A549 (cell line): ENCODE data around the gene TTC21B. TPM values are rescaled to one million over a fixed set of nuclear protein-coding genes. Genes with fewer than 3 reads are reported as not detected.

Experiments used
- ATAC-seq, 2 experiments: fragments of 200-7000 bp in 1 of 2; fragments of >200 bp in 1 of 2; cut with Nextera tagmentation in 1 of 2; cut with Tn5 transposase in 1 of 2; 3 replicates each; pipeline versions ENCODE4 v1.8.0 to v1.9.1; 2018 to 2020; ENCODE audit warnings: mild to moderate bottlenecking in 1 of 2, moderate library complexity in 1 of 2
- CTCF ChIA-PET: fragments of 300-600 bp; sonication (Branson Sonifier 250); formaldehyde crosslinking; extraction: SDS; loops from one replicate; lab custom pipeline; 2021; ENCODE audit warnings: antibody characterized with exemption, inconsistent platforms; lab: Yijun Ruan, JAX
- POLR2A ChIA-PET: fragments of 350-600 bp; formaldehyde crosslinking; extraction: SDS; loops from one replicate; lab custom pipeline; 2021; ENCODE audit warnings: antibody characterized with exemption, inconsistent platforms; lab: Yijun Ruan, JAX
- DNase-seq, 2 experiments: peaks; one replicate each; pipeline versions ENCODE4 v3.0.0 to v3.0.0-alpha.2; 2011 to 2016; ENCODE audit warnings: low read depth in 1 of 2, low spot score in 1 of 2
- FAIRE-seq: peaks from 2 replicates; lab custom pipeline; 2011; peaks lifted over from hg19 to GRCh38; lab: Jason Lieb, UNC
- H3K27ac ChIP-seq, 2 experiments: fragments of >200 bp; sonication (Bioruptor Twin); formaldehyde crosslinking; 3 replicates each; pipeline ENCODE4 v1.5.1; 2016 to 2017
- H3K4me1 ChIP-seq: fragments of >200 bp; sonication (Bioruptor Twin); formaldehyde crosslinking; 3 replicates; pipeline ENCODE4 v1.6.1; 2016
- H3K4me2 ChIP-seq: fragments of >200 bp; sonication (Bioruptor Twin); formaldehyde crosslinking; 3 replicates; pipeline ENCODE4 v1.6.1; 2016
- H3K4me3 ChIP-seq: fragments of >200 bp; sonication (Bioruptor Twin); formaldehyde crosslinking; 3 replicates; pipeline ENCODE4 v1.5.1; 2016
- H3K9me3 ChIP-seq: fragments of >200 bp; sonication (Bioruptor Twin); formaldehyde crosslinking; 3 replicates; pipeline ENCODE4 v1.6.1; 2016
- BCL3 ChIP-seq: fragments of >200 bp; sonication (Bioruptor Twin); formaldehyde crosslinking; IDR thresholded peaks from 3 replicates; pipeline ENCODE4 v1.6.1; 2016
- CBX8 ChIP-seq: fragments of 200-600 bp; sonication (generic); IDR thresholded peaks from 2 replicates; pipeline ENCODE4 v1.6.1; 2016
- EHF ChIP-seq: fragments of 250-450 bp; sonication (Bioruptor Pico); IDR thresholded peaks from 2 replicates; pipeline ENCODE4 v1.5.0; 2020; ENCODE audit warnings: mild to moderate bottlenecking
- EP300 ChIP-seq, 2 experiments: fragments of >200 bp; sonication (Bioruptor Twin); formaldehyde crosslinking; IDR thresholded peaks; 2 replicates in 1 of 2; 3 replicates in 1 of 2; pipeline ENCODE4 v1.6.1; 2016 to 2017
- HEYL ChIP-seq: fragments of 250-450 bp; sonication (Bioruptor Pico); IDR thresholded peaks from 2 replicates; pipeline ENCODE4 v1.8.0; 2021; ENCODE audit warnings: mild to moderate bottlenecking, moderate library complexity
- HOXB13 ChIP-seq: fragments of 250-450 bp; sonication (Bioruptor Pico); IDR thresholded peaks from 2 replicates; pipeline ENCODE4 v1.5.0; 2020; ENCODE audit warnings: low read depth, mild to moderate bottlenecking, moderate library complexity
- HOXB5 ChIP-seq: fragments of 250-450 bp; sonication (Bioruptor Pico); IDR thresholded peaks from 2 replicates; pipeline ENCODE4 v1.5.0; 2020; ENCODE audit warnings: mild to moderate bottlenecking, moderate library complexity
- JUN ChIP-seq, 2 experiments: fragments of >200 bp; sonication (Bioruptor Twin); formaldehyde crosslinking; IDR thresholded peaks; 2 replicates in 1 of 2; 3 replicates in 1 of 2; pipeline ENCODE4 v1.6.1; 2016 to 2017
- KDM5A ChIP-seq: fragments of 200-600 bp; sonication (generic); IDR thresholded peaks from 2 replicates; pipeline ENCODE4 v1.6.1; 2016; ENCODE audit warnings: antibody characterized with exemption, mild to moderate bottlenecking
- MAFK ChIP-seq: fragments of 450-650 bp; IDR thresholded peaks from 2 replicates; pipeline ENCODE4 v1.6.1; 2014; ENCODE audit not compliant: partially characterized antibody
- NFE2L2 ChIP-seq: fragments of 150-350 bp; conservative IDR thresholded peaks from 2 replicates; pipeline ENCODE4 v1.6.1; 2014; ENCODE audit warnings: low read length
- PHF8 ChIP-seq: fragments of 200-600 bp; sonication (generic); IDR thresholded peaks from 2 replicates; pipeline ENCODE4 v1.6.1; 2016; ENCODE audit warnings: low read depth, mild to moderate bottlenecking, antibody characterized with exemption, moderate library complexity, borderline replicate concordance
- POLR2A ChIP-seq: IDR thresholded peaks from 2 replicates; pipeline ENCODE4 v1.6.1; 2012; ENCODE audit warnings: mild to moderate bottlenecking, low read length
- REST ChIP-seq: fragments of 200-600 bp; sonication (generic); IDR thresholded peaks from 2 replicates; pipeline ENCODE4 v1.6.1; 2016; ENCODE audit warnings: antibody characterized with exemption, mild to moderate bottlenecking, moderate library complexity
- RFX5 ChIP-seq: fragments of 450-650 bp; IDR thresholded peaks from 2 replicates; pipeline ENCODE4 v1.7.1; 2014; ENCODE audit warnings: antibody characterized with exemption, mild to moderate bottlenecking, moderate library complexity
- SMC3 ChIP-seq: fragments of >200 bp; sonication (Bioruptor Twin); formaldehyde crosslinking; IDR thresholded peaks from 3 replicates; pipeline ENCODE4 v1.6.1; 2018; ENCODE audit warnings: inconsistent platforms
- SREBF2 ChIP-seq: fragments of 450-650 bp; IDR thresholded peaks from 2 replicates; pipeline ENCODE4 v1.6.1; 2014; ENCODE audit warnings: mild to moderate bottlenecking, moderate library complexity
- TFCP2L1 ChIP-seq: fragments of 250-450 bp; sonication (Bioruptor Pico); IDR thresholded peaks from 2 replicates; pipeline ENCODE4 v1.5.0; 2021; ENCODE audit warnings: mild to moderate bottlenecking
- ZFP36 ChIP-seq: fragments of 450-650 bp; IDR thresholded peaks from 2 replicates; pipeline ENCODE4 v1.6.1; 2014; ENCODE audit warnings: borderline replicate concordance; ENCODE audit not compliant: partially characterized antibody
- ZNF302 ChIP-seq: fragments of 250-450 bp; sonication (Bioruptor Pico); IDR thresholded peaks from 2 replicates; pipeline ENCODE4 v1.9.0; 2021; ENCODE audit warnings: inconsistent platforms, mild to moderate bottlenecking, moderate library complexity
- WGBS: methylation state at CpG from one replicate; pipeline ENCODE4 v1.1.6; 2017; ENCODE audit errors: missing lambda C conversion rate; 5-methylcytosine and 5-hydroxymethylcytosine counted together
- polyA plus RNA-seq, 4 experiments: library from polyadenylated mRNA; depleted of rRNA in 3 of 4; stranded (reverse); fragments of >200 nt; fragmentation: RNase III in 1 of 4; extraction: RNeasy Plus Mini Kit Qiagen cat#74134 plus additional on column Dnase treatment in 1 of 4; gene quantifications; 2 replicates in 3 of 4; 3 replicates in 1 of 4; pipeline ENCODE4 v1.2.3, GENCODE V29; 2011 to 2017
- TF ChIP-seq, protein P1 (sequence below): IDR thresholded peaks from 2 replicates; pipeline ENCODE4 v1.6.1; 2012; ENCODE audit warnings: low read depth, borderline replicate concordance
- TF ChIP-seq, protein P2 (sequence below): IDR thresholded peaks from 2 replicates; pipeline ENCODE4 v1.6.1; 2012
- TF ChIP-seq, protein P3 (sequence below): fragments of 450-650 bp; IDR thresholded peaks from 2 replicates; pipeline ENCODE4 v1.6.1; 2014; ENCODE audit warnings: antibody characterized with exemption

TTC21B gene
- polyA plus RNA-seq, 2 of the 4 experiments (the other 2 are of a cell fraction) = 6.2 to 17.5 TPM

DNA sequence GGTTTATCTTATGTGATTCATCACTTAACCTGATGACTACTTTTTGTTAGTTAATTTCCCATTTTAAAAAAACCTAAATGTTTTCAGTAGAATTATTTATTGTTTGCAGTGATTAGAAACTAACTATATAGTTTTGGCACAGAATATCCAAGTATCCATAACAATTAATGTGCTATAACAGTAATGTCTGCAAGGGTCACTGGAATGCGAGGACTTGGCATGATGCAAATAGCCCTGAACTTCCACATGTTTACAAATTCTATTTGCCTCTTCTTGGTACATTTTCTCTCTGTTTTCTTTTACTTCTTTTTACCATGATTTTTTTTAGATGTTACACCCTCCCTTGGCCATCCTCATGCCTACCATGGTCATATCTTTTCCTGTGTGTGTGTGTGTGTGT, 110.2 kb downstream of the TTC21B start:
- H3K27ac ChIP-seq = no peak overlapping the region
- FAIRE-seq = no peak
- H3K9me3 ChIP-seq = no peaks in the 10 kb centered on the region
- no peak overlapping the region for H3K4me3 ChIP-seq
- WGBS = 74% methylated on average over 1 of the region's 1 CpG
- no peak for ATAC-seq
- TF ChIP-seq BCL3 = no peak
- TF ChIP-seq TFCP2L1 (CRISPR knock-in tag) = no peak
- TF ChIP-seq HEYL (CRISPR knock-in tag) = no peak
- TF ChIP-seq, protein P1, sequence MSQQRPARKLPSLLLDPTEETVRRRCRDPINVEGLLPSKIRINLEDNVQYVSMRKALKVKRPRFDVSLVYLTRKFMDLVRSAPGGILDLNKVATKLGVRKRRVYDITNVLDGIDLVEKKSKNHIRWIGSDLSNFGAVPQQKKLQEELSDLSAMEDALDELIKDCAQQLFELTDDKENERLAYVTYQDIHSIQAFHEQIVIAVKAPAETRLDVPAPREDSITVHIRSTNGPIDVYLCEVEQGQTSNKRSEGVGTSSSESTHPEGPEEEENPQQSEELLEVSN = no peak
- TF ChIP-seq, protein P2, sequence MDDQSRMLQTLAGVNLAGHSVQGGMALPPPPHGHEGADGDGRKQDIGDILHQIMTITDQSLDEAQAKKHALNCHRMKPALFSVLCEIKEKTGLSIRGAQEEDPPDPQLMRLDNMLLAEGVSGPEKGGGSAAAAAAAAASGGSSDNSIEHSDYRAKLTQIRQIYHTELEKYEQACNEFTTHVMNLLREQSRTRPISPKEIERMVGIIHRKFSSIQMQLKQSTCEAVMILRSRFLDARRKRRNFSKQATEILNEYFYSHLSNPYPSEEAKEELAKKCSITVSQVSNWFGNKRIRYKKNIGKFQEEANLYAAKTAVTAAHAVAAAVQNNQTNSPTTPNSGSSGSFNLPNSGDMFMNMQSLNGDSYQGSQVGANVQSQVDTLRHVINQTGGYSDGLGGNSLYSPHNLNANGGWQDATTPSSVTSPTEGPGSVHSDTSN = no peak
- TF ChIP-seq NFE2L2 = no peak
- TF ChIP-seq SREBF2 = no peak
- TF ChIP-seq, protein P3, sequence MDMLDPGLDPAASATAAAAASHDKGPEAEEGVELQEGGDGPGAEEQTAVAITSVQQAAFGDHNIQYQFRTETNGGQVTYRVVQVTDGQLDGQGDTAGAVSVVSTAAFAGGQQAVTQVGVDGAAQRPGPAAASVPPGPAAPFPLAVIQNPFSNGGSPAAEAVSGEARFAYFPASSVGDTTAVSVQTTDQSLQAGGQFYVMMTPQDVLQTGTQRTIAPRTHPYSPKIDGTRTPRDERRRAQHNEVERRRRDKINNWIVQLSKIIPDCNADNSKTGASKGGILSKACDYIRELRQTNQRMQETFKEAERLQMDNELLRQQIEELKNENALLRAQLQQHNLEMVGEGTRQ = no peak
- ChIA-PET POLR2A (no interaction called here), CTCF (no interaction called here)
- no peak for DNase-seq
- H3K4me1 ChIP-seq = no peaks in the 10 kb centered on the region
- H3K4me2 ChIP-seq = no peak overlapping the region

- ChIA-PET POLR2A (no interaction called here), CTCF (no interaction called here)
- Histone ChIP-seq H3K4me2 (no peak overlapping the region), H3K4me3 (no peak overlapping the region), H3K9me3 (no peaks in the 10 kb centered on the region), H3K4me1 (no peaks in the 10 kb centered on the region), H3K27ac (no peak overlapping the region)
- TF ChIP-seq NFE2L2 (no peak), REST (no peak), MAFK (peak; percentile 6)
- DNase-seq = no peak
- ATAC-seq = no peak
- no peak for FAIRE-seq
Observed at GRCh38 chr2:165840333-165840958, 113.1 kb downstream of the TTC21B start.

- DNase-seq (peak in 1 of 2 experiments; percentile 3), ATAC-seq (peak in 1 of 2 experiments; percentile 19; a peak in 1 of 6 replicates), FAIRE-seq (no peak)
- Histone ChIP-seq H3K4me1 (no peaks in the 10 kb centered on the region), H3K27ac (no peak overlapping the region), H3K4me2 (no peak overlapping the region), H3K4me3 (no peak overlapping the region), H3K9me3 (no peaks in the 10 kb centered on the region)
- ChIA-PET POLR2A (no interaction called here), CTCF (no interaction called here)
- WGBS = 17% methylated on average over 2 of the region's 2 CpGs
- no peak for TF ChIP-seq SMC3
- TF ChIP-seq BCL3 = no peak
- TF ChIP-seq KDM5A = no peak
- no peak for TF ChIP-seq HOXB5 (CRISPR knock-in tag)
- no peak for TF ChIP-seq CBX8
- TF ChIP-seq, protein P3 = no peak
- no peak for TF ChIP-seq HOXB13
- no peak for TF ChIP-seq PHF8
- TF ChIP-seq SREBF2 = no peak
- no peak for TF ChIP-seq EP300 (IDR thresholded peaks at IDR 0.05)
- no peak for TF ChIP-seq POLR2A
- TF ChIP-seq EHF (CRISPR knock-in tag) = no peak
- no peak for TF ChIP-seq RFX5
- no peak for TF ChIP-seq ZNF302 (CRISPR knock-in tag)
- no peak for TF ChIP-seq ZFP36
- TF ChIP-seq JUN (IDR thresholded peaks at IDR 0.05) = no peak
- TF ChIP-seq, protein P2 = no peak
Observed at GRCh38 chr2:165839610-165840009, 114.0 kb downstream of the TTC21B start.
